Left colon (tissue), 2 donors: ENCODE measurements around the gene CAMK2G. TPM values are rescaled to one million over a fixed set of nuclear protein-coding genes. Genes with fewer than 3 reads are reported as not detected.
"Not testable (repeated sequence)": the region's sequence is repeated elsewhere in the genome, so short reads cannot be mapped to it uniquely, and the experiment has no call there.

Experiments
- ATAC-seq: fragments of 200-7000 bp; cut with Tn5 transposase; one replicate; pipeline ENCODE4 v1.9.1; 2020; ENCODE audit warnings: mild to moderate bottlenecking, moderate library complexity
- DNase-seq, 2 donors: peaks; one replicate each; pipeline ENCODE4 v3.0.0-alpha.2; 2020
- intact Hi-C, 2 donors: fragments of 100-400 bp; cut with DNase I in 1 of 2; cut with micrococcal nuclease in 1 of 2; formaldehyde crosslinking; loops; one replicate each; pipeline versions ENCODE4 v1.11.2 to v1.14.0; 2022; cut with DNase I, micrococcal nuclease
- total RNA-seq, 2 donors: library from RNA; stranded (reverse); fragmentation: NEBNext Ultra II Directional; extraction: Animal tissue kit (Norgen Biotek cat#: 25700); gene quantifications; one replicate each; pipeline ENCODE4 v1.2.1, GENCODE V29; 2021
- donor health status: DM: no; HTN: no; CAD: no.
- donor health status: DM: yes; HTN: yes; CAD: no.

The CAMK2G gene
- total RNA-seq, 2 donors from 2014 or later: 52.3 to 56.1 TPM

DNA sequence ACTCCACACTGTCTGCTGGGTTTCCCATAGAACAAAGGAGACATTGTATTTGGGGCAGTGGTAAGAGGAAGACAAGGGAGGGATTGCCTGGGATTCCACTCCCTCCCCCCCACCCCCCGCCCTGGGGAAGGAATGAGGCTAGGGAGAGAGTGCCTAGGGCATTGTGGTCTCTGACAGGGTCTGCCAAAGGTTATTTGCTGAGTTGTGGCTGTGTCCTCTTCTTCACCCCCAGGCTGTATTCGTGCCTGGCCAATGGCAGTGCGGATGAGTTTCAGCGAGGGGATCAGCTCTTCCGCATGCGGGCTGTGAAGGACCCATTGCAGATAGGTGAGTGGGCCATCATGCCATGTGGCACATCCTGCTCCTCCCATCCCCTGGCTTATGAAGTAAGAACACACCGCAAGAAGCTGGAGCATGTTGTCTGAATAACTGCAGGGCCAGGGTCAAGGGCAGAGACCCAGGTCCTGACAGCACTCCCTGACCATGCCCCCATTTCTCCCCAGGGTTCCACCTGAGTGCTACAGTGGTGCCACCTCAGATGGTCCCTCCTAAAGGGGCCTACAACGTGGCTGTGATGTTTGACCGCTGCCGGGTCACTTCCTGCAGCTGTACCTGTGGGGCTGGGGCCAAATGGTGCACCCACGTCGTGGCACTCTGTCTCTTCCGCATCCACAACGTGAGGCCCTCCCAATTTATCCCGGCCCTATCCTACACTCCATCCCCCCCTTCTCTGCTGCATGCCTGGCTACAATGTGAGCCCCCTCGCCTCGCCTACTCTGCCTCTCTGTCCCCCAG is 85.3 kb downstream of the CAMK2G start:
- no peak for DNase-seq
- no peak for ATAC-seq
- intact Hi-C loops: no loop called here

DNA sequence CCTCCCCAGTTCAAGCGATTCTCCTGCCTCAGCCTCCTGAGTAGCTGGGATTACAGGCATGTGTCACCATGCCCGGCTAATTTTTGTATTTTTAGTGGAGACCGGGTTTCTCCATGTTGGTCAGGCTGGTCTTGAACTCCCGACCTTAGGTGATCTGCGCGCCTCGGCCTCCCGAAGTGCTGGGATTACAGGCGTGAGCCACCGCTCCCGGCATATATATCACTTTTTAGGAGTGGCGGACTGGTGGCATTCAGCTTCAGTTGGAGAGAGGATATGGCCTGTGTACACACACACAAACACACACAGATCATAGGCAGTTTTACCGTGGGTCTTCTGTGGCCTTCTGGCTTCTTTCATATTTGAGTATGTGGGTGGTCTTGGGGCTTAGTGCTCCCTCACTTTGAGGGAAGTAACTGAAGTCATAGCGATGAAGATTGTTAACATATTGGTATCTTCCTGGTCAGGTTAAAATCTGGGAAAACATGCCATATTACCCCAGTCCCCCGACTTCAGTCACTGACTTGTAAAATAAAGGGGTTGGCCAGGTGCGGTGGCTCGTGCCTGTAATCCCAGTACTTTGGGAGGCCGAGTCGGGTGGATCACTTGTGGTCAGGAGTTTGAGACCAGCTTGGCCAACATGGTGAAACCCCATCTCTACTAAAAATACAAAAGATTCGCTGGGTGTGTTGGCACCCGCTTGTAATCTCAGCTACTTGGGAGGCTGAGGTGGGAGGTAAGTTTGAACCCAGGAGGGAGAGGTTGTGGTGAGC is 87.1 kb downstream of the CAMK2G start:
- ATAC-seq, DNase-seq, intact Hi-C loops: not testable (repeated sequence)

DNA sequence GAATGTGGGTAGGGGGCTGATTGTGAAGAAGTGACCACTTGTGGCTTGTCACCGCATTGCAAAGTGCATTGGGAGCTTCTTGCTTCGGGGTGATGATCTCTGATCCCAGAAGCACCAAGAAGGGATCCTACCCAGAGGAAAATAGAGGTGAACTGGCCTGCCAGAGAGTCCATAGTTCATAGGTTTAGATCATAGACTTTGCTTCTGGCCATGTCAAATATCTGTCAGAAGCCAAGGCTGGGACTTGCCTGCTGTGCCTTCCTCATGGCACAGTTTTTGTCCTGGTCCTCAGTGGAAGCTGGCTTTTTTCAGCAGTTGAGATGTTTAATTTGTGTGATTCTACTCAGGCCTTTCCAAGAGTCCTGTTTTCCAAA is 87.9 kb downstream of the CAMK2G start:
- DNase-seq (no peak), ATAC-seq (peak; percentile 3)
- intact Hi-C loops: no loop called here

DNA sequence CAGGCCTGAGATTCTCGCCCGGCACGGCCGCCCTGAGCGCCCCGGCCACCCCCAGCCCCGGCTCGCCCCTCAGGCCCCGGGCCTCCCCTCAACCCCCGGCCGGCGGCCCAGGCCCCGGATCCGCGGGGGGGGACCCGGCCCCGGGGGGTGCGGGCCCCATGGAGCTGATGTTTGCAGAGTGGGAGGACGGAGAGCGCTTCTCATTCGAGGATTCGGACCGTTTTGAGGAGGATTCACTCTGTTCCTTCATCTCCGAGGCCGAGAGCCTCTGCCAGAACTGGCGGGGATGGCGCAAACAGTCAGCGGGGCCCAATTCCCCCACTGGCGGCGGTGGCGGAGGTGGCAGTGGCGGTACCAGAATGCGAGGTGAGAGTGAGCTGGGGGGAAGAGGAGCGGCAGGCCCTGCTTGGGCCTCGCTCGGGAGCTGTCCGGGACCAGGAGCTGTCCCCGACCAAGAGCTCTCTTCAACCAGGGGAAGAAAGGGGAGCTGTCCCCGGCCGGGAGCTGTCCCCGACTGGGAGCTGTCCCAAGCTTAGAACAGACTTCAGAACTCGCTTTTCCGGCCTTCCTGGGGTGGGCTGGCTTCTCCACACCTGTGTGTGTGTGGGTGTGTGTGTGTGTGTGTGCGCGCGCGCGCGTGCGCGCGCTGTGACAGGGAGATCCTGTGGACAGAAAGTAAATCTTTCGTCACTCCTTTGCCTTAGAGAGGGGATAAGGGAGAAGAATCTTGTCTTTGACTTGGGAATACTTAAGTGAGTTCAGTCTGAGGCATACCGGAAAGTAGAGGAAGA is 88.4 kb downstream of the CAMK2G start:
- peak; percentile 61 to 65 for DNase-seq
- intact Hi-C loops: no loop called here
- ATAC-seq: peak; percentile 30

DNA sequence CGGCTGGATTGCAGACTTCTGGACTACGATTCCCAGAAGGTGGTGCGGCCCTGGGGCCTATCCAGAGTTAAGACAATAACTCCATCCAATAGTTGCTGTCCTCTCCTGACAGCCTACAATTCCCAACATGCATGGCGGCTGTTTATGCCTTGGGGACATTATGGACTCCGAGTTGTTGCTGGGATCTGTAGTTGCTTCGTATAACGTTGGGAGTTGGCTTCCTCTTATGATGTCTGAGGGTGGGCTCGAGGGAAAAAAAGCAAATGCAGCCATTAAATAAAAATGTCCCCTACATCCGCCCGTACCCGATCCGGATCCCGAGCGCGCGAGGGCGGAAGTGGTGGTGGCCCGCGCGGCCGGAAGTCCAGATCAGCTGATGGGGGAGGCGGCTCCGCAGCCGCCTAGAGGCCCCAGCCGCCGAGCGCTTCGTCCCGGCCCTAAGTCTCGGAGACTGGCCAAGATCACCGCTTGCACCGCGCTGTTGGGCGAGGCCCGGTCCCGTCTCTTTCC is 89.1 kb downstream of the CAMK2G start, which contains the start of gene ZSWIM8:
ZSWIM8 (plus strand) TSS at position 396 of the 510 bp plus-strand sequence. CDS start 273 bp downstream, outside the sequence.
- DNase-seq (peak; percentile 89 to 93), ATAC-seq (peak; percentile 79)
- intact Hi-C loops: no loop called here

DNA sequence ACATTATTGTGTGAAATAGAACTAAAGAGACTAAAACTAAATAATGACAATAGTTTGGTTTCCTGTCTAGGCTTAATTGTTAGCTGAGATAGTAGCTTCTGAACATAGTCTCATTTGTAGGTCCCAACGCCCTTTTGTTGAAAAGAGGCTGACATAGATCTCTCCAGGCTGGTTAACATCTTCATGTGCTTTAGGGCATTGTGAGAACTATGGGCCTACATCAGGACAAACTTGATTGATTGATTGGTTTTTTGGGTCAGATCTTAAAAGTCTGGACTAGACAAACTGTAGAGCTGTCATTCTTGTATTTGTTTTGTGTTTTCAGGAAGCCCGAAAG is 91.6 kb downstream of the CAMK2G start:
- ATAC-seq (no peak), DNase-seq (no peak)
- intact Hi-C loops: no loop called here

DNA sequence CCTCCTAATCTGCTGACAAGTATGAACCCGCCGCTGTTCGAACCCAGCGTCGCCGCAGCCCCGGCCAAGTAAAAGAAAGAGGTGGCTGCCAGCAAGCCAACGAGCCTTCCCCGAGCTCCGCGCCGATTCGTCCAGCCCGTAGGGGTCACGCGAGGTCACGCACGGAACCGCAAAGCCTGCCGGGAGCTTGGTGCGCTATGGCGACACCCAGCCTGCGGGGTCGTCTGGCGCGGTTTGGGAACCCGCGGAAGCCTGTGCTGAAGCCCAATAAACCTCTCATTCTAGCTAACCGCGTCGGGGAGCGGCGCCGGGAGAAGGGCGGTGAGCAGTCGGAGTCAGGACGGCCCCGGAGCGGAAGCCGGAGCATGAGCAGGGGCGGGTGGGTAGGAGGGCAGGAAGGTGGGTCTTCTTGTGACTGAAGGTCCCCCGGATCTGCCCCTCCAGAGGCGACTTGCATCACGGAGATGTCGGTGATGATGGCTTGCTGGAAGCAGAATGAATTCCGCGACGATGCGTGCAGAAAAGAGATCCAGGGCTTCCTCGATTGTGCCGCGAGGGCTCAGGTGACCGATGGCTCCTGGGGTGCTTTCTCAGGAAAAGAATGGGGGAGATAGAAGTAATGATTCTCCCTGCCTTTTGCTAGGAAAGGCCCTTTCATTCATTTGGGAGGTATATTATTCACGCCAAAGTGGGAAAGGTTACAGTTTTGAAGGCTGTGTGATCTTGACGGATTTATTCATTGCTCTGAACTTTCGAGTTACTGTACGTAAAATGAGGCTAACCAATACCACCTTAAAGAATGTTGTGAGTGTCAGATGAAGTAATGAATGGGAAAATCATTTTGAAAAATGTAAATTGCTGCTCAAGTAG is 92.2 kb downstream of the CAMK2G start, which contains the start of gene CHCHD1:
CHCHD1 (plus strand) TSS at position 170 of the 870 bp plus-strand sequence; CDS start at position 198, 28 bp downstream.
- DNase-seq (peak; percentile 92 to 96), ATAC-seq (peak; percentile 71)
- intact Hi-C loops: no loop called here

DNA sequence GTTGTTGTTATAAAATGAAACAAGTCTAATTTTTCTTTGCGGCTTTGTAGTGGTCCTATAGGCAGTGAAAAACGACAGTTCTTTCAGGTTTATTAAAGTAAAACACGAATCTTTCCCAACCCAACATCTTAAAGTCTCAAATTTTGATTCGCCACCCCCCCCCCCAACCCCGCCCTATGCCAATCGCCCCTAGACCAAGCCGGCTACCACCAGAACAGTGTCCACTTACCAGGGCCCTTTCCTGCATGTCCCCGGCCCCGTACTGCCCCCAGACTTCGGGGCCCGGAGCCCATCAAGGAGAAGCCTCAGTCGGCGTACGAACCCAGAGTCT is 92.8 kb downstream of the CAMK2G start:
- ATAC-seq (no peak), DNase-seq (no peak)
- intact Hi-C loops: no loop called here

DNA sequence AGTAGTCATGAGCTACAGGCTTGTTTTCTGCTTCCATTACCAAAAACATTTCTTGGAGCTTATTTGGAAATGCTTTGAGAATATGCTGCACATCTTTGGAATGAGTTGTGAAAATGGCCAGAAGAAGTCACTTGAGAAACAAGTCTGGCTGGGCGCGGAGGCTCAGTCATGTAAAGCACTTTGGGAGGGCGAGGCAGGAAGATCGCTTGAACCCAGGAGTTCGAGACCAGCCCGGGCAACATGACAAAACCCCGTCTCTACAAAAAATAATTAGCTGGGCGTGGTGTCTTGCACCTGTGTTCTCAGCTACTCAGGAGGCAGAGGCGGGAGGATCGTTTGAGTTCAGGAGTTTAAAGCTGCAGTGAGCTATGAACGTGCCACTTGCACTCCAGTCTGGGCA is 93.4 kb downstream of the CAMK2G start:
- ATAC-seq (no peak), DNase-seq (no peak)
- intact Hi-C loops: no loop called here

DNA sequence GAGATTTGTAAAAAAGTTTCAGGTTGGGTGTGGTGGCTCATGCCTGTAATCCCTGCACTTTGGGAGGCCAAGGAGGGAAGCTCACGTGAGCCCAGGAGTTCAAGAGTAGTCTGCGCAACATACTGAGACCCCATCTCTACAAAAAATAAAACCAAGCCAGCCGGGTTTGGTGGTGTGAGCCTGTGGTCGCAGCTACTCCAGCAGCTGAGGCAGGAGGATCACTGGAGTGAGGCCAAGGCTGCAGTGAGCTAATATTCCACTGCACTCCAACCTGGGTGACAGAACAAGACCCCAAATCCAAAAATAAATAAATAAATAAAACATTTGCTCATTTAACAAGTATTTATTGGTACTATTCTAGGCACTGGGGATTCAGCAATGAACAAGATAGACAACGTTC is 94.1 kb downstream of the CAMK2G start:
- ATAC-seq: no peak
- intact Hi-C loops: no loop called here
- DNase-seq: no peak

DNA sequence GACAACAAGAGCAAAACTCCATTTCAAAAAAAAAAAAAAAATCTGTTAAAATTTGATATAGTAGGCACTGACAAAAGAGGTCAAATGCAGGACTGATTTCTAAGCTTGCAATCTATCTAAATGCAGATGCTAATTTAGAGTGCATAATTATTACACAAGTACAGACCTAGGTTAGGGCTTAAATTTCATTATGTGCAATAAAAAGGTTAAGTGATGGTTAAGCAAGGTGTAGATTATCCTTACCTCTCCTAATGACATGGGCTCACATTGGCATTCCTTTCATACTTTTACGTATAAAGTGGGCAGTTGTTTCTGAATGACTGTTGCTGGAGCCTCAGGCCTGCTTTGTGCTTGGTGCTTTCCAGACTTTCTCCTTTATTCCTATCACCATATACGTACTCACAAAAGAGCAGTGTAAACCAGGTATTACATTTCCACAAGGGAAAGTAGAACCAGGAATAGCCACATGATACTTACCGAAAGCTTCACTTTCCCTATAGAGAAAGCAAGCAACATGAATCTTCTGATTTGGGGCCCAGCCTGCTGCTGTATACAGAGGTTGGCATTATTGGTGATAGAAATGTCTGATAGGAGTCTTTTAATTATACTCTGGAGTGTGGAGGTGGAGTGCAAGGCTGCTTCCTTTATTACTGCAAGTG is 94.7 kb downstream of the CAMK2G start:
- ATAC-seq: no peak
- intact Hi-C loops: no loop called here
- no peak for DNase-seq

DNA sequence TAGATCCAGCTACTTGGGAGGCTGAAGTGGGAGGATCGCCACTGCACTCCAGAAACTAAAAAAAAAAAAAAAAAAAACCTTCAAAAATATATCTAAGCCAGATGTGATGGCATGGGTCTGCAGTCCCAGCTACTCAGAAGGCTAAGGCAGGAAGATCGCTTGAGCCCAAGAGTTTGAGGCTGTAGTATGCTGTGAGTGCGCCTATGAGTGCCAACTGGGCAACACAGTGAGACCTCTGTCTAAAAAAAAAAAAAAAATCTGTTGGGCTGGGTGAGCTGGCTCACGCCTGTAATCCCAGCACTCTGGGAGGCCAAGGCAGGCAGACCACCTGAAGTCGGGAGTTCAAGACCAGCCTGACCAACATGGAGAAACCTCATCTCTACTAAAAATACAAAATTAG is 95.3 kb downstream of the CAMK2G start:
- intact Hi-C loops: no loop called here
- DNase-seq (no peak), ATAC-seq (no peak)

DNA sequence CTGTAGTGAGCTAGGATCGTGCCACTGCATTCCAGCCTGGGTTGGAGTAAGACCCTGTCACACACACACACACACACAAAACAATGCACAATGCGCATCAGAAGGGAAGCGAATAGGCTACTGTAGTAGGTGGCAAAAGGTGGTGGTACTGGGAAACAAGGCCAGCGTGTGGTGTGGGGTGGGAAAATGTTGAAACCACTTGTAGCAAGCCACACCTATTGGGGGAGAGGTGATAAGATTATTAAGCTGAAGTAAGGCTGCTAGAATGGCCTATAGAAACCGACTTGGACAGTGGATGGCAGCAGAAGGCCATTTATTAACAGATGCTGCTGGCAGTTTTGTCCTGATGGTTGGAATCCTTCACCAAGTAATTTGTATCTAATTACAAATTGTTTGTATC is 99.7 kb downstream of the CAMK2G start:
- ATAC-seq (no peak), DNase-seq (no peak)
- intact Hi-C loops: no loop called here

DNA sequence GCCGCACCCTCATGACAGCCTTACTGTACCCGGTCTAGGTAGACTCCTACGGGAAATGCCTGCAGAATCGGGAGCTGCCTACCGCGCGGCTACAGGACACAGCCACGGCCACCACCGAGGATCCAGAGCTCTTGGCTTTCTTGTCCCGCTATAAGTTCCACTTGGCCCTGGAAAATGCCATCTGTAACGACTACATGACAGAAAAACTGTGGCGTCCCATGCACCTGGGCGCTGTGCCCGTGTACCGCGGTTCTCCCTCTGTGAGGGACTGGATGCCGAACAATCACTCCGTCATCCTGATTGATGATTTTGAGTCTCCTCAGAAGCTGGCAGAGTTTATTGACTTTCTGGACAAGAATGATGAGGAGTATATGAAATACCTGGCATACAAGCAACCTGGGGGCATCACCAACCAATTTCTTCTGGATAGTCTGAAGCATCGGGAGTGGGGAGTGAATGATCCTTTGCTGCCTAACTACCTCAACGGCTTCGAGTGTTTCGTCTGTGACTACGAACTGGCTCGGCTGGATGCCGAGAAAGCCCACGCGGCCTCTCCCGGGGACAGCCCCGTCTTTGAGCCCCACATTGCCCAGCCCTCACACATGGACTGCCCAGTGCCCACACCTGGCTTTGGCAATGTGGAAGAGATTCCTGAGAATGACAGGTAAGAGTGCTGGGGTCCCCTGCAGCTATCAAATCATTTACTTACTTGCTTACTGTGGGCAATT is 101.0 kb downstream of the CAMK2G start:
- intact Hi-C loops: no loop called here
- no peak for ATAC-seq
- DNase-seq: no peak

DNA sequence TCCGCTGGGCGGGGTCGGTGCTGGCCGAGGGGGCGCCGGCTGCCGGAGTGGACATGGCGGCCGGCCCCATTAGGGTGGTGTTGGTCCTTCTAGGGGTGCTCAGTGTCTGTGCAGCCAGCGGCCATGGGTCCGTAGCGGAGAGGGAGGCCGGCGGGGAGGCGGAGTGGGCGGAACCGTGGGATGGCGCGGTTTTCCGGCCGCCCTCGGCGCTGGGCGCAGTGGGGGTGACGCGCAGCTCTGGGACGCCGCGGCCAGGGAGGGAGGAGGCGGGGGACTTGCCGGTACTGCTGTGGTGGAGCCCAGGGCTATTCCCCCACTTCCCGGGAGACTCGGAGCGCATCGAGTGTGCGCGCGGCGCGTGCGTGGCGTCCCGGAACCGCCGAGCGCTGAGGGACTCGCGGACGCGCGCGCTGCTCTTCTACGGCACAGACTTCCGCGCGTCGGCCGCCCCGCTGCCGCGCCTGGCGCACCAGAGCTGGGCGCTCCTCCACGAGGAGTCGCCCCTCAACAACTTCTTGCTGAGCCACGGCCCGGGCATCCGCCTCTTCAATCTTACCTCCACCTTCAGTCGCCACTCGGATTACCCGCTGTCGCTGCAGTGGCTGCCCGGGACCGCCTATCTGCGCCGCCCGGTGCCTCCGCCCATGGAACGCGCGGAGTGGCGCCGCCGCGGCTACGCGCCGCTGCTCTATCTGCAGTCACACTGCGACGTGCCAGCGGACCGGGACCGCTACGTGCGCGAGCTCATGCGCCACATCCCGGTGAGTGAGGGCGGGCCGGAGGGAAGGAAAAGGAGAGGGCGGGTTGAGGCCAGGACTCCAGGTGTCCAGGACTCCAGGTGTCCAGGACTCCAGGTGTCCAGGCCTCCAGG is 101.8 kb downstream of the CAMK2G start:
- ATAC-seq (peak; percentile 79), DNase-seq (peak; percentile 88)
- intact Hi-C loops: no loop called here

DNA sequence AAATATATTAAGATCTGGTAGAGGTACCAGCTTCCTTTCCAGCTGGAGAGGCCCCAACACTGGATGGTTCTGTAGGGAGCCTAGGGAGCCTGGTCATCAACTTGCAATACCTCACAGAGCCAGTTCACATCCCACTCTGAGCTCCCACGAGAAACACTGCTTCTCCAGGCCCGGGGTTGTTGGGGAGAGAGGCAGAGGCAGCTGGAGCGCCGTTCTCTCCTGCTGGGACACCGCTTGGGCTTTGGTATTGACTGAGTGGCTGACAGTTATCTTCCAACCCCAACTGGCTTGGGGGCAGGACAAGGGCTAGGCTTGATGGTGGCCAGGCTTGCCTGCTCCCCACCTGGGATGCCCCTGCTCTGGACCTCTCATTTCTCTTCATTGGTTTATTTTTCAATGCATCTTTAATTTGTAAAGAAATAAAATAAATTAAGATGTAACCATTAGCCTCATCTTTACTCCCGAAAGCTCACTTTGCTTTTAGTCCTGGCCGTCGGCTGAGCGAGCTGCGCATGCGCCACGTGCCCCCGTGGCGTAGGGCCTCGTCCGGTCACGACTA is 102.6 kb downstream of the CAMK2G start:
- intact Hi-C loops: no loop called here
- ATAC-seq: peak; percentile 55
- peak; percentile 87 to 91 for DNase-seq
